ENCODE measurements around the gene ZNF154. TPM values are rescaled to one million over a fixed set of nuclear protein-coding genes. Genes with fewer than 3 reads are reported as not detected.

The ZNF154 gene
- total RNA-seq: 14.0 and 20.1 TPM in 2 replicates
- polyA plus RNA-seq: 11.1 and 16.3 TPM in 2 replicates

- Histone ChIP-seq H3K27me3 (no peaks in the 10 kb centered on the region), H3K4me3 (peak within 1 kb of the TSS; percentile 74), H3K4me1 (ENCODE audit: low read depth) (peaks cover 31% of the 10 kb centered on the region), H3K27ac (peak within 1 kb of the TSS; percentile 97), H3K9me3 (ENCODE audit: low read depth) (no peaks in the 10 kb centered on the region), H3K36me3 (peaks cover 6% of the 10 kb centered on the region)
- TF ChIP-seq, protein P1, sequence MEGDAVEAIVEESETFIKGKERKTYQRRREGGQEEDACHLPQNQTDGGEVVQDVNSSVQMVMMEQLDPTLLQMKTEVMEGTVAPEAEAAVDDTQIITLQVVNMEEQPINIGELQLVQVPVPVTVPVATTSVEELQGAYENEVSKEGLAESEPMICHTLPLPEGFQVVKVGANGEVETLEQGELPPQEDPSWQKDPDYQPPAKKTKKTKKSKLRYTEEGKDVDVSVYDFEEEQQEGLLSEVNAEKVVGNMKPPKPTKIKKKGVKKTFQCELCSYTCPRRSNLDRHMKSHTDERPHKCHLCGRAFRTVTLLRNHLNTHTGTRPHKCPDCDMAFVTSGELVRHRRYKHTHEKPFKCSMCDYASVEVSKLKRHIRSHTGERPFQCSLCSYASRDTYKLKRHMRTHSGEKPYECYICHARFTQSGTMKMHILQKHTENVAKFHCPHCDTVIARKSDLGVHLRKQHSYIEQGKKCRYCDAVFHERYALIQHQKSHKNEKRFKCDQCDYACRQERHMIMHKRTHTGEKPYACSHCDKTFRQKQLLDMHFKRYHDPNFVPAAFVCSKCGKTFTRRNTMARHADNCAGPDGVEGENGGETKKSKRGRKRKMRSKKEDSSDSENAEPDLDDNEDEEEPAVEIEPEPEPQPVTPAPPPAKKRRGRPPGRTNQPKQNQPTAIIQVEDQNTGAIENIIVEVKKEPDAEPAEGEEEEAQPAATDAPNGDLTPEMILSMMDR (IDR thresholded peaks at IDR 0.05; ENCODE audit: low read depth, low read length): no peak
- peak; percentile 86 to 92 for DNase-seq (ENCODE audit: low read depth in 1 of 2, low spot score in 1 of 2)
These were observed at the start of gene ZNF154 for GRCh38 chr19:57708641-57709361. ZNF154 (minus strand) TSS chr19:57709204; CDS start chr19:57708971, 233 bp downstream.

DNA sequence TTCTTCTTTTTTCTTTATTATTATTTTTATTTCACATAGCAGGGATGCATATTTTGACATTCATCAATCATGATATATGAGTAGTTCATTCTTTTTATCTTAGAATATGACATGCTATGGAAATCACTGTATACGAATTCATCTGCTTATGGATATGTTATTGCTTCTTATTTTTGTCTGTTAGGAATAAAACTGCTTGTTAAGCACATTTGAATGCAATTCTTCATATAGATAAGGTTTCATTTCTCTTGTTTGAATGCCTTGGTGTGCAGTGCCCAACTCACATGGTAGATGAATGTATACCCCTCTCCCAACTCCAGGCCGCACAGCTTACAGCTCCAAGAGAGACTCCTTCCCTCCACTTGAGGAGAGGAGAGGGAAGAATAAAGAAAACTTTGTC is 48.9 kb upstream of the ZNF154 start:
- H3K27ac ChIP-seq: no peak overlapping the region
- peaks cover 63% of the 10 kb centered on the region for H3K36me3 ChIP-seq
- no peaks in the 10 kb centered on the region for H3K4me1 ChIP-seq (ENCODE audit: low read depth)
- H3K4me3 ChIP-seq: no peak overlapping the region
- no peaks in the 10 kb centered on the region for H3K27me3 ChIP-seq
- no peaks in the 10 kb centered on the region for H3K9me3 ChIP-seq (ENCODE audit: low read depth)
- TF ChIP-seq, protein P1 (IDR thresholded peaks at IDR 0.05; ENCODE audit: low read depth, low read length): no peak
- DNase-seq (ENCODE audit: low read depth in 1 of 2, low spot score in 1 of 2): no peak

DNA sequence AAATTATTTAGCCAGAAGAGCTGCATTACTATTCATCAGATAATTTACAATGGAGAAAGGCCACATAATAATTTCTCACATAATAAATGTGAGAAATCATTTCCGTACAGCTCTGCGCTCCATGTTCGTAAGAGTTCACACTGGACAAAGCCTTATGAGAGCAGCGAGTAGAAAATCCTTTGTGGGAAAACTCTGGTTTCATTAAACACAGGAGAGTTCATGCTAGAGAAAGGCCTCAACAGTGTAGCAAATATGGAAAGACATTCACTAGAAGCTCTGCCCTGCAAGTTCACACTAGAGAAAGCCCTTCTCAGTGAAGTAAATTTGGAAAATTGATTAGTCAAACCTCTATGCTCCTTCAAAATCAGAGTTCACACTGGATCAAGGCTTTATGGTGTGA is 46.0 kb upstream of the ZNF154 start:
- H3K4me1 ChIP-seq (ENCODE audit: low read depth): no peaks in the 10 kb centered on the region
- no peaks in the 10 kb centered on the region for H3K27me3 ChIP-seq
- no peak for DNase-seq (ENCODE audit: low read depth in 1 of 2, low spot score in 1 of 2)
- TF ChIP-seq, protein P1 (IDR thresholded peaks at IDR 0.05; ENCODE audit: low read depth, low read length): no peak
- H3K9me3 ChIP-seq (ENCODE audit: low read depth): no peaks in the 10 kb centered on the region
- H3K27ac ChIP-seq: no peak overlapping the region
- peaks cover 69% of the 10 kb centered on the region for H3K36me3 ChIP-seq
- H3K4me3 ChIP-seq: no peak overlapping the region

DNA sequence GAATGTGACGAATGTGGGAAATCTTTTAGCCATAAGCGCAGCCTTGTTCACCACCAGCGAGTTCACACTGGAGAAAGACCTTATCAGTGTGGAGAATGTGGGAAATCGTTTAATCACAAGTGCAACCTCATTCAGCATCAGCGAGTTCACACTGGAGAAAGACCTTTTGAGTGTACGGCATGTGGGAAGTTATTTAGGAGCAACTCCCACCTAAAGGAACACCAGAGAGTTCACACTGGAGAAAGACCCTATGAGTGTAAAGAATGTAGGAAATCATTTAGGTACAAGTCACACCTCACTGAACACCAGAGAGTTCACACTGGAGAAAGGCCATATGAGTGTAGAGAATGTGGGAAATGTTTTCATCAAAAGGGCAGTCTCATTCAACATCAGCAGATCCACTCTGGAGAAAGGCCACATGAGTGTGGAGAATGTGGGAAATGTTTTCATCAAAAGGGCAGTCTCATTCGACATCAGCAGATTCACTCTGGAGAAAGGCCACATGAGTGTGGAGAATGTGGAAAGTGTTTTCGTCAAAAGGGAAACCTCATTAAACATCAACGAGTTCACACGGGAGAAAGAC is 45.2 kb upstream of the ZNF154 start:
- TF ChIP-seq, protein P1 (IDR thresholded peaks at IDR 0.05; ENCODE audit: low read depth, low read length): no peak
- no peak for DNase-seq (ENCODE audit: low read depth in 1 of 2, low spot score in 1 of 2)
- Histone ChIP-seq H3K27me3 (no peaks in the 10 kb centered on the region), H3K4me3 (no peak overlapping the region), H3K9me3 (ENCODE audit: low read depth) (no peaks in the 10 kb centered on the region), H3K27ac (no peak overlapping the region), H3K4me1 (ENCODE audit: low read depth) (no peaks in the 10 kb centered on the region), H3K36me3 (peaks cover 65% of the 10 kb centered on the region)

- peaks cover 7% of the 10 kb centered on the region for H3K4me1 ChIP-seq (ENCODE audit: low read depth)
- no peaks in the 10 kb centered on the region for H3K27me3 ChIP-seq
- peaks cover 16% of the 10 kb centered on the region for H3K36me3 ChIP-seq
- H3K27ac ChIP-seq: no peak overlapping the region
- H3K4me3 ChIP-seq: peak overlapping the region; percentile 98
- TF ChIP-seq, protein P1 (IDR thresholded peaks at IDR 0.05; ENCODE audit: low read depth, low read length): no peak
- H3K9me3 ChIP-seq (ENCODE audit: low read depth): no peaks in the 10 kb centered on the region
- DNase-seq (ENCODE audit: low read depth in 1 of 2, low spot score in 1 of 2): no peak
These were observed 39.0 kb upstream of the ZNF154 start for GRCh38 chr19:57748029-57748428.
